Activated gamma-delta T cell (primary cell): ENCODE results near the gene CFAP161.

Experiments used
- DNase-seq: peaks from one replicate; lab custom pipeline; 2025; lab: John Stamatoyannopoulos, UW

CFAP161 gene

DNA sequence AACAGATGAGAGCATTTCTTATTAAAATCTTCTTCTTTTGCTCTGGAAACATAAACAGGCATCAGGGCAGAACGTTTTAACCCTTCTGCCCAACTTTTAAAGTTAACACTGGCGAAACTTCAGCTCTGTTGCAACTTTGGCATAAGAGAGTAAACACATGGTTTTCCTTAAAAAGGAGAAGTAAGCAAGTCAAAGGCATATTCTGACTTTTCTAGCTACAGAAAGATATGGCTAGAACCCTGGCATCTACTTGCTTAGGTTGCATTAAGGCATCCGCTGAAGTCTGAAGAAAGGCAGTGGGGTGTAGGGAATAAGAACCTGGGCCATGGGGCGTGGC, 49.3 kb downstream of the CFAP161 start:
- no peak for DNase-seq

DNA sequence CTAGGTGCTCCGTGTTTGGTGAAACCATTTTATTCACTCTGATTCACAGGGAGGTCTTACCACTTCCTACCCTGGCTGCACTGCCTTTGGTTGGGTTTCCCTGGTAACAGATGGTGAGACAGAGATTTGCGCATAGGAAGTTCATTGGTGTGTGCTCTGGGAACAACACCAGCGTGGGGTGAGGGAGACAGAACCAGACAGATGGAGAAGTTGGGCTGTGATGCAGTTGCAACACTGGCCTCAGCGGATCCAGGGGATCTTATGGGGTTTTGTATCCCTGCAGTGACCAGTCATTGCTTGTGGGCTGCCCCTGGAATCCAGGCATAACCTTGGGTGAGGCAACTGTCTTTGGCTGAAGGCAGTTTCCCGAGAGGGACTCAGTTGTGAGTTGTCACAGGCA, 50.1 kb downstream of the CFAP161 start:
- no peak for DNase-seq

DNA sequence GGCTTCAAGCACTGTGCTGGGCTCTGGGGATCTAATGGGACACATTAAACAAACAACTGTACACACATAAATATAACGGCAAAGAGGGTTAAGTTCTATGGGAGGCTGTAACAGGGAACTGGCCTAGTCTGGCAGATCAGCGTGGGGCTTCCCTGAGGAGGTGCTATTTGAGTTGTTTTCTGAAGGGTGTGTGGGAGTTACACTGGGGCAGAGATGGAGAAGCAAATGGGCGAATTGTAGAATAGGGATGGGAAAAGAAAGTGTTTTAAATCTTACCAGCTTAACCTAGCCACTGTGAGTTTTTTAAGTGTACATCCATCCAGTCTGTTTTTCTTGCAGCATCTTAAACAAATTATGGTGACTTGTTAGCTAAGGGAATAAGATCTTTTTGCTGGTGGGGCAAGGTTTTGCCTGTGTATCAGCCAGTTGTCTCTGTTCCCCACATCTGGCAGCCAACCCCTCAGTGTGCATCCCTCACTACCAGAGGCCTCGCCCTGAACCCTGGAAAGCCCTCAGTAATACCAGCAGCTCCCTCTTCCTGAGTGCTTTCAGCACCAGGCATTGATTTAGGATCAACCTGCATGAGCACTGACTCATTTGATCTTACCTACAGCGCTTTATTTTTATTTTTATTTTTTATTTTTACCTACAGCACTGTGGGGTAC, 51.7 kb downstream of the CFAP161 start:
- no peak for DNase-seq

- no peak for DNase-seq
These were observed 54.3 kb downstream of the CFAP161 start for GRCh38 chr15:81188354-81188753.

- no peak for DNase-seq
These were observed 55.7 kb downstream of the CFAP161 start for GRCh38 chr15:81189583-81190283.

DNA sequence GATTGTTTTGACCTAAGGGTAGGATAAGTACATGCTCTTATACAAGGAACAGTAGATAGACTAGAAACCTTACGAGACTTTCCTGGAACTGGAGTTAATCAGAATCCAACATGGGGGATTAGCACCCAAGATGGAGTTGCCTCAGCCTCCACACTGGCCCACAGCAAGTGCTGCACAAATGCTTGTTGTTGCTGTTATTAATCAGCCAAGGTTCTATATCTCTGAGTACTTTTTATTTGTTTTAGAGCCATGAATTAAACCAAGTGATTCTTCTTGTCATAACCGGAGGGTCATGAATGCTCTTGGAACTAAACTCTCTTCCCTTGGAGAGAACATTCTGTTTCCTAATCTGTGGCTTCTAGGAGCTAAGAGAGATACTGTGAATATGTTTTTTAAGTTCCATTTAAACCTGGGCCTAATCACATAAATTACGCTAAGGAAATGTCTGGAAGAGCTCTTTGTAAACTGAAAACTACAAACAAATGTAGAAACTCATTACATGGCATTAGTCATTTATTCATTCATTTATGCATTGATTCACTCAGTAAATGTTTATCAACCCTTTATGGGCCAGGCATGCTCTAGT, 56.9 kb downstream of the CFAP161 start:
- DNase-seq = no peak

DNA sequence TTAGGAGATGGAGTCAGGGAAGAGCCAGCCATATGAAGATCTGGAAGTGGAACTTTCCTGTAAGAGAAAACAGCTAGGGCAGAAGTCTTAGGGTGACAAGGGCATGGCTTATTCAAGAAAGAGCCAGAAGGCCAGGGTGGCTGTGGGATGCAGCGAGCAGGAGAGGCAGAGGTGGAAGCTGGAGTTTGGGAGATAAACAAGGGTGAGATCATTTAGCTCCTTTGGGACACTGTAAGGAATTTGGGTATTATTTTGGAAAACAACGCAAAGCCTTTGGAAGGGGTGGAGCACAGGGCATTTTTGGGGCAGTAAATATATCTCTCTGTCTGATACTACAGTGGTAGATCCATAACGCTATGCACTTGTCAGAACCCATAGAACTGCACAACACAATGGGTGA, 57.6 kb downstream of the CFAP161 start:
- no peak for DNase-seq

- no peak for DNase-seq
These were observed 60.7 kb downstream of the CFAP161 start for GRCh38 chr15:81194723-81195122.

GRCh38 chr15:81195339-81195864, 61.3 kb downstream of the CFAP161 start:
- no peak for DNase-seq

GRCh38 chr15:81196576-81197254, 62.6 kb downstream of the CFAP161 start, which contains the start of gene IL16:
IL16 (plus strand) TSS chr15:81196879; CDS start chr15:81225400, 28,521 bp downstream.
- DNase-seq = no peak

- DNase-seq = no peak
These were observed 63.2 kb downstream of the CFAP161 start for GRCh38 chr15:81197255-81197630.

DNA sequence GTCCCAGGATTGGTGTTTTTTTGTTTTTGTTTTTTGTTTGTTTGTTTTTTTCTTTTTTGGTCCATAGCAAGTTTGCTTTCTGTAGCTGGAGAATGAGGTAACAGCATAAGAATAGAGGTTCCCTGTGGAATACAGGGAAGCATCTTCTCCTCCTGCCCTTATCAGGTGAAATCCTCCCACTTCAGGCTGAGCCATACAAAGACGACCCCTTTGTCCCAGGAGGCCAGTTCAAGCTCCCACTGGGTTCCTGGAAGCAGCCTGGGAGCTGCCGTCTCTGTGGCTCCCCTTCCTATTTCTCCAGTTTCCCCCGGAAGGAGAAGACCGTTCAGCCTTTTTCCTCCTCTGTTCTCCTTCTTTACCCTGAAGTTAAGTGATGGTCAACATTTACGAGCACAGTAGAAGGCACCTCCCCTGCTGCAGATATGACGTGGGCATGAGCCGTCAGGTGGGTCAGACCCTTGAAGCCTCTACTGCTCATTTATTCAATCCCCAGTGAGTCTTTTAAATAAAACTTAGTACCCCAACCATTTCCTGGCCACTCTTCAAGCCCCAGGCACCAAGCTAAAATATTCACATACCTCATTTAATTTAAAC, 63.7 kb downstream of the CFAP161 start:
- no peak for DNase-seq
